Erythroblast (primary cell): Measurements from ENCODE around the gene CYP24A1.

ENCODE experiments used
- GATA1 ChIP-seq: IDR thresholded peaks from 2 replicates; pipeline ENCODE4 v1.6.1; 2011; ENCODE audit warnings: low read depth, mild to moderate bottlenecking, control low read depth, low read length, moderate library complexity
- POLR2A ChIP-seq: IDR thresholded peaks from 2 replicates; pipeline ENCODE4 v1.6.1; 2011; ENCODE audit warnings: mild to moderate bottlenecking, low read length

DNA sequence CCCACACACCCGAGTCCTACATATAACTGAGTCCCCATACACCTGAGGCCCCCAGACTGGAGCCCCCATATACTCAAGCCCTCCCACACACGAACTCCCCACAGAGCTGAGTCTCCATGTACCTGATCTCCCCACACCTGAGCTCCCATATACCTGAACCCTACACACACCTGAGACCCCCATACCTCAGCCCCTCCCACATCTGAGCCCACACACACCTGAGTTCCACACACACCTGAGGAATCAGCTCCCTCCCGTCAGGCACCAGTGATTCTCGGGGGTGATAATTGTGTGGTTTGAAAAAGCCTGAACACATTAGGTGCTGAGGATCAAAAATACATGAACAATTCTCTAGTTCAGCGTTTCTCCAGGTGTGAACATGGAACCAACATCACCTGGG is 49.5 kb upstream of the CYP24A1 start:
- no peak for TF ChIP-seq POLR2A
- no peak for TF ChIP-seq GATA1
